ENCODE measurements around the gene RNASE7.
"Not testable (repeated sequence)": the region's sequence is repeated elsewhere in the genome, so short reads cannot be mapped to it uniquely, and the experiment has no call there.

RNASE7 gene

DNA sequence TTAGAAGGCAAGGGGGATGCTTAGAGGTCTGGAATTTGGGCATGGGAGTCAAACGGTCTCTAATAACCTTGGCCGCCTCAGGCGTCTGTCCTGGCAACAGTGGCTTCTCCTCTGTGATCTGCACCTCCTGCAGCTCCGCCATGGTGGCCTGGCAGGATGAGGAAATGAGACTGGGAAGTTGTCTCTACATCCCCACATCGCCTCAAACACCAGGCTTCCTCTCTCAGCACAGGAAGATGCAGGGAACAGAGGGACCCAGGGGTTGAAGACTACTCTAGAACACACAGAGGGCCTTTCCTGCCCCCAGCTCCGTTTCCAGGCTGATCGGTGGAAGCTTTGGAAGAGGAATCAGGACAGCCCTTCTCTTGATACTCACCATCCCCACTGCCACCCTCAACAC, 19.0 kb upstream of the RNASE7 start:
- no peak for DNase-seq (ENCODE audit: low read depth in 2 of 3, low spot score in 1 of 3)

DNA sequence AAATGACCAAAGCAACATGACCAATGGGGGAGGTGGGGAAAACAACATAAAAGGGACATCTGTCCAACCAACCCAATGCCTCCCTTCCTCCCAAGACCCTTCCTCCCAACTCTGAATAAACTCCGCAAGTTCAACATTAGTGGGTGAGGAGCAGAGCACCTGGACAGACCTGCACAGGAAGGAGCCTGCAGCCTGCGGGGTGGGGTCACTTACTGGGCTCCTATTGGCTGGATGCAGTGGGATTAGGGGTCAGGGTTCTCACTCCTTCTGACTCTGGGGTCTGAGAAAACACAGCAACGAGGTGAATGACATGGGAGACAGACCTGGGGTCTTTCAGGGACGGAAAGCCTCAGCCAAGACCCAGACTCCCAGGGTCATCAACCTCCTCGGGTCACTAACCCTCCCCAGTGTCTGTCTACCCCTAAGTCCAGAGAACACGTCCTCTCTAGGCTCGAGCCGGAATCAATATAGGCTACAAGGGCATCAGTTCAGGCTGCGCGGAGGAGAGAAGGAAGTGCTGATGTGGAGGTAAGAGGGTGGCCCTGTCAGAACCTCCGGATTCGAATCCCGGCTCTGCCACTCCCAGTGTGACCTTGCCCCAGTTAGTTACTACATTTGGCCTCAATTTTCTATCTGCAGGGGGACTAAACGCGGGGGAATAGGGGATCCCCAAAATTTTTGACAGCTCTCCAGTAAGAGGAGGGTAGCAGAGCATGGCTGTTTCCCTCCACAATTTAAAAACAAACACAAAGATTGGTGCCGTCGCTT, 18.2 kb upstream of the RNASE7 start:
- DNase-seq (ENCODE audit: low read depth in 2 of 3, low spot score in 1 of 3): no peak

DNA sequence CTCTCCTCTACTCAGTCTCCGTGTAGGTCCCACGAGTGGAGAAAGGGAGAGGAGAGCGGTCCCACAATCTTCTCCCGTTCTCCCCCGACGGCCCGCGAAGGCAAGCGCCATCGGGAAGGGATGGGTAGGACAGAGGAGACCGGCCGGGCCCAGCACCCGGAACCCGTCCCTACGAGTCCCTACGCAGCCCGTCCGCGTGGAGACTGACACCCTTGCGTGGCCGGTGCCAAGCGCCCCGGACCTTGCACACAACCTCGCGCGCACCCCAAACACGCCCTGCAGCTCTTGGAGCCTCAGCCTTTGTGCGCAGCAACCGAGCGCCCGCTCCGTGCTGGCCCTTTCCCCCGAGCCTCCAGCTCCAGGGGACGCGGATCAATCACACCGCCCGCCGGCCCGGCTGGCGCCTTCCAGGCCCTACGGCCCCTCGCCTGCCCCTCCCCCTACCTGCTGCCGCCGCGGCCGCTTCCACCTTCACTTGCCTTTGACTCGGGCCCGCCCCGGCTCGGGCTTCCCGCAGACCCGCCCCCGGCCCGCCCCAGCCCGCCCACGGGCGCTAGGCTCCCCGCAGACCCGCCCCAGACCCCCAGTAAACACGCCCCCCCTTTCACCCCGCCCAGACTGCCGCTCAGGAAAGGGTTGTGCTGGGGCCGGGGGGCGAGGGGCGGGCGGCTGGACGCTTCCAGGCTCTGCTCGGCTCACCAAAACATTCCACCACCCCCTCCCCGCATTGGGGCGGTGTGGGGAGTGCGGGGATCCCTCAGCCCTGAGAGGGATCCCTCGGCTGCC, 17.4 kb upstream of the RNASE7 start, which contains the start of gene NDRG2:
NDRG2 (minus strand) TSS at position 477 of the 786 bp plus-strand sequence. CDS start 1,746 bp downstream, outside the sequence.
- peak; percentile 16 to 58 (median 35) for DNase-seq (ENCODE audit: low read depth in 2 of 3, low spot score in 1 of 3)

DNA sequence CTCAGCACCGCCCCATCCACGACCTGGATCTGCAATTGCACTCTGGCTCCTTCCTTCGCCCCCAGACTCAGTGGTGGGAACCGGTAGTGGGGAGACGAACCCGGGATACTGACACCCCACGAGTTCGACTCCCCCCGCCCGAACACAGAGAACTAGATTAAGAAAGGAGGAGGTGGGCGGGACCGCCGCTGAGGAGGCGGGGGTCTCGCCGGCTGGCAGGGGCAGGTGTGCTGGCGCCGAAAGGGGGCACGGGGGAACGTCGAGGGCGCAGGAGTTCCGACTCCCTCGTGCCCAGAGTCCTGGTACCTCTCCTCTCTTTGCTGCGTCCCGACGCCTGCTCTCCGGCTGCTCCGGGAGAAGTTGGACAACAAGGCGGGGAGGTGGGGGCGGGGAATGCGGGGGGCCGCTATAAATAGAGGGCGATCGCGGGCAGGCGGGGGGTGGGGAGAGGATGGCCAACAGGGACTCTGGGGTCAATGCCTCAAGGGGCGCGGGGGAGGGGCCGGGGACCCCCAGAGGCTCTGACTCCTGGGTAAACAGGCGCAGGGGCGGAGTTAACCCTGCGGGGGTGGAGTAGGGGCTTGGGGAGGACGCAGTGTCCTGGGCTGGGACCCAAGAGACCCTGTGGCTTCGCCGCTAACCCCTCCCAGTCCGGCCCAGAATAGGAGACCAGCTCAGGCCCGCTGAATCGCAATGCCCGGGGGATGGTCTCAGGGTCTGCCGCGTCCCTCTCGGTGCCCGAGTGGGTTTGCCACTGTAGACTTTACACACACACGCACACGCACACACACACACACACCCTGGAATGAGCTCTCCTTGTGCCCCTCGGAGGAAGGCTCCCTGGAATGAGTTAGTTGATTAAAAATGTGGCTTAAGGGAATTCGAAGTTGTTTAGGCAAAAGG, 16.5 kb upstream of the RNASE7 start:
- DNase-seq (ENCODE audit: low read depth in 2 of 3, low spot score in 1 of 3): no peak

DNA sequence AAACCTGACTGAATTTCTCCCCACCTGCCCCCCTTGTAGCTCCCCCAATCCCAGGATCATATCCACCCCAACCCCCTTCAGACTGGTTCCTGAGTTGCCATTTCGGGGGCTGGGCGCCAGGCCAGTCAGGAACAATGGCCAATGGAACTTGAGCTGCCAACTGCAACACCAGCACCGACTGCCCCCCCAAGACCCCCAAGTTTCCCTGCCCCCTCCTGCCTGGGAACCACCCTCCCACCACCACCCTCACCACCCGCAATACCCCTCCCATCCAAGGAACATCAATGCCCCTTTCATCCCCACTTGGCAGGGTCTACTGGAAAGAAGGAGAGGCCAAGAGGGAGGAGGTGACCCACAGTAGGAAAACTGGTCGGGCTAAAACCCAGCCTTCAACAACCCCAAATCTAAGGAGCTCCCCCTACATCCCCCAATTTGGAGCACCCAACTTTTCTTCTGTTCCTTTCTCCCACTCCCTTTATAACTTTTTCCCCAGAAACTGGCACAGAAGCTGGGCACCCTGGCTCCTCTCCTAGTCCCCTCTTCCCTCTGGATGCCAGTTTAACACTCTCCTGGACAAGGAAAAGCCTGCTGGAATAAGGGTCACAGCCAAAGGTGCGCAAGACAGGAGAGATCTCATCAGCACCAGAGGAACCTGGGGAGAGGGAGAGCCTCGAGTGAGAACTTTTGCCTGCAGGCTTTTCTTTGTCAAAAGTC, 15.7 kb upstream of the RNASE7 start:
- no peak for DNase-seq (ENCODE audit: low read depth in 2 of 3, low spot score in 1 of 3)

DNA sequence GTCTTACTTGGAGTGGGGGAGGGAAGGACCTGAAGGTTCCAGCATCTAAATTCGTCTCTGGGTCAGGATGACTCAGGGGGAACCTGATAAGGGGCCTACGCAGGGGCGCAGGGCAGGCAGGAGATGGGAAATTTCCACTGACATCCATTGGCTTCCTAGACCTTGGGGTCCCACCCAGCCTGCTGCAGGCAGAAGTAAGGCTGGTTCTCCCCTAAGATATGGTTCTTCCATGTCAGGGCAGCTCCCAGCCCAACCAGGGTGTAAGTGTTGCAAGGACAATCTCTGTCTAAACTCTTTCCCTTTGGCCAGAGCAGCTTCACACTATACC, 15.2 kb upstream of the RNASE7 start:
- DNase-seq (ENCODE audit: low read depth in 2 of 3, low spot score in 1 of 3): no peak

DNA sequence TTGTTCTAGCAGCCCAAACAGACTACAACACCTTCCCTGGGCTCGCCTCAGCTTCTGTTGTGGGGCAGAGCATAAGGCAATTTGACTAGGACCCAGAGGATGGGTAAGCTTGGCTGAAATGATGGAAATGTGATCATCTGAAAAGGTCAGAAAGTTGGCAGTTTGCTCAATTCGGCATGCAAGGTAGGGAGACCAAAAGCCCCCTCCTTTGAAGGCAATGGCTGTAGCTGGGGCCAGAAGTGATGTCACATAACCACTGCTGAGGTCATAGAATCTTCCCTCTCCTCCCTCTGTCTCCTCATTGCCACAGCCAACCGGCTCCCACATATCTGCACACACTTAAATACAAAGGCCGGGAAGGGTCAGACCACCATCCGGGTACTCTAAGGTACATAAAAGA, 12.2 kb upstream of the RNASE7 start, which contains the start of gene TPPP2:
TPPP2 (plus strand) TSS at position 301 of the 400 bp plus-strand sequence. CDS start 365 bp downstream, outside the sequence.
- DNase-seq (ENCODE audit: low read depth in 2 of 3, low spot score in 1 of 3): no peak

DNA sequence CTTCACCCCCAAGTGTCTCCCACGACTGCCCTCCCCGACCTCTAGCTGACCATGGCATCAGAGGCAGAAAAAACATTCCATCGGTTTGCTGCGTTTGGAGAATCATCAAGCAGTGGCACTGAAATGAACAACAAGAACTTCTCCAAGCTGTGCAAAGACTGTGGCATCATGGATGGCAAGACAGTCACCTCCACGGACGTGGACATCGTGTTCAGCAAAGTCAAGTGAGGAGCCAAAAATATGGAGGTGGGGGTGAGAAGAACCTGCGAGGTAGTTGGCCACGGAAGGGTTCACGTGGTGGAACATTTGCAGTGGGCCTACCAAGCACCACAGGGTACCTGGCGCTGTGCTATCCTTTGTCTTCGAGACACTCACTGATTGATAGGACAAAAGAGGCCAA, 11.6 kb upstream of the RNASE7 start:
- no peak for DNase-seq (ENCODE audit: low read depth in 2 of 3, low spot score in 1 of 3)

DNA sequence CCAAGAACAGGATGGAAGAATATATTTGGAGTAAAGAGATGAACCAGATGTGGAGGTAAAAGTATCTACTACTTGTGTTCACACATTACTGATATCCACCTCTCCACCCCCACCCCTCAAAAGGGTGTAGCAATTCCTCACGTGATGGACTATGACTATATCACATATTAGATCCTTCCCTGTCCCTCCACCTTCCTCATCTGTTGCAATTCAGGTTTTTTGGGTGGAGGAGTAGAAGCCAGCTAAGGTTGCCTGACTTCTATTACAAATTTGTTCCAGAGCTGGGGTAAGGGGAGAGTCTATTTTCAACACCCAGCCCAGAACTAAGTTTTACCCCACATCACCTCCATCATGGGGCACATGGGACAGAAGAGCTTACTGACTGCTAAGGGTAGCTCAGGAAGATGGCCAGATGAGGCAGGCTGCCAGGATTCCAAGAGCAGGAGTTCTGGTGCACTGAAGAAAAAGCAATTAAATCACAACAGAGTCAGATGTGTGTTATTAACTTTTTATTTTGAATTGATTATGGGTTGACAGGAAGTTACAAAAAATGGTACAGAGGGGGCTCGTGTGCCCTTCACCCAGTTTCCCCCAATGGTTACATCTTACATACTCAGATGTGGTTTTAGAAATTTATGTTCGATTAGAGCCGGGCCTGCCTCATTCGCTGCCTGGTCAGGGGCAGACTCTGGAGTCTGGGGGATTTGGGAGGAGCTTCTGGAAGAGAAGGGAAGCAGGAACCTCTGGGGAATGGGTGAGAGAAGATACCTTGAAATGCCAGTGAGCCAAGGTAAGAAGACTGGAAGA, 9.6 kb upstream of the RNASE7 start:
- no peak for DNase-seq (ENCODE audit: low read depth in 2 of 3, low spot score in 1 of 3)

DNA sequence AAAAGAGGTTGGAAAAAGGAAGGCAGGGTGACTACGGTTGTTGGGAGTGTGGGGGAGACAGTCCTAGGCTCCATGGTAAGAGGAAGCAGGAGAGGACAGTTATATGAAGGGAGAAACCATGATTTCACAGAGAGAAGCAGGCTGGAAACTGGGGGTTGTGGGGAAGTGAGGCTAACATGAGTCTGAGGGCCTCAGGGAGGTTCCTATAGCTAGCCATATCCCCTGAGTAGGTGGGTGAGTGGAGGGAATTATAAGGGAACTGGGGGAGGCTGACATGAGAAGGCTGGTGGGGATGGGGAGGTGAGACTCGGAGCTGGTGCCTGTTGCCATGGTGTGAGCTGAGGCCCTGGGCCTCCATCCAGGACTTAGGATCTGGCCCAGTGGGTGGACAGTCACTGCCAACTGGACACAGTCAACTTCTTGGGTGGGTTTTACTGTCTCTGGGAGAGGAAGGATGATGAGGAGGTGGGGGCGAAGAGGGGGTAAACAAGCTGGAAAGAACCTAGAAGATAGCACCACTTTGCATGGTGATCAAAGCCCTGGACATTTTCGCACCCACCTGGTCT, 8.9 kb upstream of the RNASE7 start:
- DNase-seq (ENCODE audit: low read depth in 2 of 3, low spot score in 1 of 3): no peak

DNA sequence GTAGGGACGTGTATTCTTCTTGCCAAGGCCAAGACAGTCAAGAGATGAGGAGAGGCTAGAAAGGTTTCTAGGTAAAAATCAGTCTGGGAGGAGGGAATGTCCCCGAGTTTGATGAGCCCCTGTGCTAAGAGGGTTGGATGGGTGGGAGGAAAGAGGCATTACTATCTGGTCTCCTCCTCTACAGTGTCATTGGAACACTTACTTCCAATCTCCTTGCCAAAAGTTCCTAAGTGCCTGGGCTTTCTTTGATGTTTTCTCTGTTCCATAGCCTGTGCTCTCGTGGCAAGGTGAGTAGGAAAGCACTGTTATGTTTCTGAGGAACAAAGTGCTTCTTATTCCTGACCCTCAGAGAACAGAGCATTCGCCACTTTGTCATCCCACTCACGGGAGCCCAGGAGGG, 7.5 kb upstream of the RNASE7 start, which contains the start of gene RNASE13:
RNASE13 (minus strand) TSS at position 101 of the 400 bp plus-strand sequence. CDS start 519 bp downstream, outside the sequence.
- DNase-seq (ENCODE audit: low read depth in 2 of 3, low spot score in 1 of 3): no peak

DNA sequence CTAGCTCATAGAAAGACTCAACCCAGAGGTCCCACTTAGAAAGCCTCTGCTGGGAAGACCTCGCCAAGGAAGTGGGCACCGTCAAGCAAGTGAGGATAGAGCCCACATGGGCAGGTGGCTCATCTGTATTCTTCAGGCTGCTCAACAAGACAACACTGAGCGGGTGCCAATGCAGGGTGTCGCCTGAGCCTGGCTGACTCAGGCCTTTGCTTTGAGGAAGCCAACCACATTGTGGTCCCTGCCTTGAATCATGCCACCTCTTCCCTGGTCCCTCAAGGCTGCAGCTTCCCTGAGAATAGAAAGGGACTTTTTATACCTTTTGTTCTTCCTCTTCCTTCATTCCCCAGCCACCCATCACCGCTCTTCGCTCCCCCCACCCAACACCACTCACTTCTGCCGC, 5.4 kb upstream of the RNASE7 start:
- no peak for DNase-seq (ENCODE audit: low read depth in 2 of 3, low spot score in 1 of 3)

DNA sequence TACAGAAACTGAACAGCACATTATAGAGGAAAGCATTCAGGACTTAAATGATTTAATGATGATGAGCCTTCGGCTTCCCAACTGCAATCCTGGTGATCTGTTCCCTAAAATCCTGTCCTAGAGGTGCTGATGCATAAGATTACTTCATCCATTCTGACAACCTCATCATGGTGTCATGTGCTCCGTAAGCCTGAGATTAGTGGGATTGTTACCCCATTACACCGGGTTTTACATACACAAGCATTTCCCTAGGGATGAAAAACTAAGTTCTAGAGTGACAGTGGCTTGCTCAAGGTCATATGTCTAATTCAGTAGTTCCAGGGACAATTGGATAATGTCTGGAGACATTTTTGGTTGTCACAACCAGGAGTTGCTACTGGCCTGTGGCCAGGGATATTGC, 5.0 kb upstream of the RNASE7 start:
- DNase-seq (ENCODE audit: low read depth in 2 of 3, low spot score in 1 of 3): no peak

DNA sequence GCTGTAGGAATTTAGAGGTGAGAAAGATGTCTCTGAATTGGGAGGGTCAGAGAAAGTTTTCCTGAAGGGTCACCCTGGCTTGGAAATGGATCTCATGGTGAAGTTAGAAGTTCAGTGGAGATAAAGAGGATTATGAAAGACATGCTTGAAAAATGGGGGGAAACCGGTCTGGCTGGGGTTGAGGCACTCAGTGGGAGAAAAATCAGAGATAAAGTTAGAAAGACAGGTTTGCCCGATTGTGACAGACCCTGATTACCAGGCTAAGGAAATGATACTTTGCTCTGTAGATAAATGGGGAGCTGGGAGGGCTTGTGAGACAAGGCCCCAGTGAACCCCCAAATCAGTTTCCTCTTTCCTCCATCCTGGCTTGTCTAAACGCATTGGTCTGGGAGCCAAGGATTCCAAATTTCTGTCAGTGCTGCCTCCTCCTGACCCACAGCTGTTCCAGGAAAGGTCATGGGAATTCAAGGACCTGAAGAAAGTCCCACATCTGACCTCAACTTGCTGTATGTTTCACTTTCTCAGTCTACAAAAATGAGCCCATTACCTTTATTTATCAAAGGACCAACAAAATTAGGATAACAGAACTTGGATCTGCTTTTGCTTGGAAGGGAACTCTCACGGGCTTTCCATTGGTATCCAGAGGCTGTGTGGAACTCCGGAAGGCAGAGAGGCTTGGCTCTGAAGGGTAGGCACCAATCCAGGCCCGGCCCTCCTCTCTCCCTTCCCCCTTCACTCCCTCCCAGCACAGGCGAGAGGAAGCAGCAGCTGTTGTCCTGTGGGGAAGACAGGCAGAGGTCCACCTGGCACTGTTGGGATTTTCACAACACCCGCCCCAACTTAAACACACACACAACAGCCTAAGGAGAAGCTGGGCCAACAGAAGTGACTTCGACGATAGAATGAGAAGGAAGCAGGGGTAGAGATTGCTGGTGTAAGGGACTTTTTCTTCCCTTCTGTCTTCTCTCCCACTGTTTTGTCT, 3.4 kb upstream of the RNASE7 start:
- DNase-seq (ENCODE audit: low read depth in 2 of 3, low spot score in 1 of 3): no peak

DNA sequence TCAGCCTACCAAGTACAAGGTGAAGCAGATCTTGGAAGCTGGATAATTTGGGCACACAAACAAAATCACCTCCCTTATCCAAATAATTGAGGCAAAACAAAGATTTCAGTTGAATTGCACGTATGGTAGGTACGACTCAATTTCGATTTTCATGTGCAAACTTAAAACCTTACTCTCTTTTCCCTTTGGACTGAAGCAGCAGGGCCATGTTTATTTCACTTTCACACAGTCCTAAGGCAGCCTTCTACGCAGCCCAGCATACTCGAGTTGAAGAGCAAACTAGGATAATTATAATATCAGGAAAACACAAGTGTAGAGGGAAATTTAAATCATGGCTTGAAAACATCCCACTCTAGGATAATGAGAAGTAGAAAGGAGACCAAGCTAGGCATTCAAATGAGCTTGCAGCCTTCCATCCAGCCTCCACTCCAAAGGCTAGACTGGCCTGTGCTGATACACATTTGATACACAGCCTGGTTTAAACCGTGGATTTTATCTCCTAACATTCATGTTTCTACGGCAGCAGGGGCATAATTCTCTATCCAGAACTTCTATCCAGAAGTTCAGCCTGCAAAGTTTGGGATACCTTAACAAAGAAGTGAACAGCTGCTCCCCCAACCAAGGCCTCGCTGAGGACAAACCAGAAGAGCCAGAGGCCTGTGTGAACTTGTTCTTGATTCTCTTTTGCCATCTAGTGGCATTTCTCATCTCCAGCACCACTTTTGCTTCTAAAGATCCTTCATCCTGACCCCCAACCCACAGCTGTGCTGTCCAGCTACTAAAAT, 2.4 kb upstream of the RNASE7 start:
- DNase-seq (ENCODE audit: low read depth in 2 of 3, low spot score in 1 of 3): no peak

DNA sequence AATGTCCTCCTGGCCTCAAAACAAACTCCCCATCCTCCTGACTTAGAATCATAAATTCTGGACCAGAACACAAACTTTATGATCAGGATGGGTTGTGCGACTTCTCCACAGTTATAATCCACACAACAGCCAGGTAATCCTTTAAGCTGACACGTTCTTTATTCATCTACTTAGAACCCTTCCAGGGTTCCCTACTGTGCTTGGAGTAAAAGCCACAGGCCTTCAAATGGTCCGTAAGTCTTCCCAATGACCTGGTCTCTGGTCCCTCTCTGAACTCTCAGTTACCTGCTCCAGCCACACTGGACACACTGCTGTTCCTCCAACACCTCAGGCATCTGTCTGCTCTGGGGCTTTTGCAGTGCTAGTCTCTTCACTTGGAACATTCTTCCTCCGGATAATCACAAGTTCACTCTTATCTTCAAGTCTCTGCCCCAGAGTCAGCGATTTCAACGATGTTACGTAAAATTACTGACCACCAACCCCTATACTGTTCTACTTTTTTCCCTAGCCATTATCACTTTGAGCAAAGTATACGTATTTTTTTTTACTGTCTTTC, 1.7 kb upstream of the RNASE7 start:
- DNase-seq (ENCODE audit: low read depth in 2 of 3, low spot score in 1 of 3): no peak

DNA sequence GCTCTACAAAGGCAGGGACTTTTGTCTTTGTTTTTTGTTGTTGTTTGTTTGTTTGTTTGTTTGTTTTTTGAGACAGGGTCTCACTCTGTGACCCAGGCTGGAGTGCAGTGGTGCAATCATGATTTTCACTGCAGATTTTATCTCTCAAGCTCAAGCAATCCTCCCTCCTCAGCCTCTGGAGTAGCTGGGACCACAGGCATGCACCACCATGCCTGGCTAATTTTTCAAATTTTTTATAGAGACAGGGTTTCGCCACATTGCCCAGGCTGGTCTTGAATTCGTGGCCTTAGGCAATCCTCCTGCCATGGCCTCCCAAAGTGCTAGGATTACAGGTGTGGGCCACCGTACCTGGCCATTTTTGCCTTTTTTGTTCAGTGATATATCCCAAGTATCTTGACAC, 1.2 kb upstream of the RNASE7 start:
- not testable (repeated sequence) for DNase-seq (ENCODE audit: low read depth in 2 of 3, low spot score in 1 of 3)

Measured in stimulated activated CD4-positive, alpha-beta T cell treated with anti-CD3 and anti-CD28 coated beads, Interleukin-12 subunit alpha, Interleukin-12 subunit beta, amount 100 ng/mL, for 48 hours (primary cell).